ENCODE results near the gene DGKB. TPM values are rescaled to one million over a fixed set of nuclear protein-coding genes. Genes with fewer than 3 reads are reported as not detected.

DGKB gene
- total RNA-seq, 1 experiment from 2014 or later = not detected

DNA sequence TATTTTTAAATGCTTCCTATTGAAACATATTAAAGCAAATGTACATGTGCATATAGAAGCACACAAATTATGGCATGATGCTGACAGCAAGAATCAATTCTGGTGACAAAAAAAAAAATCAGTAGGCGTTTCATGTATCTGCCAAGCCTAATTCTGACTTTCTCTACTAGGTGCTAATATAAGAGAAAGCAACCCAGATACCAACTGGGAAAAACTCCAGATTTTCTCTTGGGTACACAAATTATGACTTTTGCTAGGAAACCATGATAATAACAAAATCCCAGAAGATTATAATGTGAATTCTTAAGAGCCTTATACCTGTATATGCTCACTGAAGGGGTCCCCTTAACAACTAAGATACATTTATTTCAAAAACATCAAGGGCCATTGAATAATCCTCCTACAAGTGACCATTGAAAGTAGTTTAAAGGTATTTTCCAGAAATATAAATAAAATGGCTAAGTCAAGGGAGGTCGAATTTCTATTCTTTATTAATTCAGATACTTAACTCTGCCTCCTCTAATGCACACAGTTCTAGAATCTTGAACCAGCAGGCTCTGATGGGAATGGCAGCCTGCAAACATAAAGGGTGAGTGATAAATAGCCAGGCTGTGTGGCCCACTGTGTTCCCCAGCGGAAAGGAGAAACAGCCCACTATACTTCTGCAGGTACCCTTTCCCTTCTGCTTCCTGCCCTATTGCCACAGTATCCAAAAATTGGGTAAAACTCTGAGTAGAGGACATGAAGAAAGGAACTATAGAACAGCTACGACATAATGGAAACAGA, 84.5 kb downstream of the DGKB start:
- no peak for ATAC-seq
- Histone ChIP-seq H3K4me3 (ENCODE audit: low read depth in 2 of 2, low read length in 2 of 2) (no peak overlapping the region), H3K27ac (ENCODE audit: low read length) (no peak overlapping the region), H3K27me3 (ENCODE audit: control insufficient read depth, insufficient read depth, low read length) (no peaks in the 10 kb centered on the region), H3K4me1 (ENCODE audit: control insufficient read depth, insufficient read depth, low read length) (no peaks in the 10 kb centered on the region), H3K9me3 (ENCODE audit: control insufficient read depth, insufficient read depth, low read depth, low read length) (no peaks in the 10 kb centered on the region), H3K36me3 (ENCODE audit: control insufficient read depth, insufficient read depth, low read length) (no peaks in the 10 kb centered on the region)
- in situ Hi-C loops (cut with HindIII; ENCODE audit: low pct_unique_long_range_greater_than_20kb, low sequenced_read_pairs) = no loop called here
- no TSS peak for BruUV-seq (replicated peaks)
- DNase-seq (ENCODE audit: low read depth, low spot score) = no peak
- CTCF ChIA-PET = no interaction called here
- intact Hi-C loops (cut with micrococcal nuclease; ENCODE audit: unreplicated experiment) = no loop called here
- POLR2A ChIA-PET = no interaction called here
- no peak for TF ChIP-seq SIN3A (IDR thresholded peaks at IDR 0.05; ENCODE audit: borderline replicate concordance, insufficient read depth, low read depth, low read length)
- no peak for TF ChIP-seq CTCF (IDR thresholded peaks at IDR 0.05)
- TF ChIP-seq, protein P1, sequence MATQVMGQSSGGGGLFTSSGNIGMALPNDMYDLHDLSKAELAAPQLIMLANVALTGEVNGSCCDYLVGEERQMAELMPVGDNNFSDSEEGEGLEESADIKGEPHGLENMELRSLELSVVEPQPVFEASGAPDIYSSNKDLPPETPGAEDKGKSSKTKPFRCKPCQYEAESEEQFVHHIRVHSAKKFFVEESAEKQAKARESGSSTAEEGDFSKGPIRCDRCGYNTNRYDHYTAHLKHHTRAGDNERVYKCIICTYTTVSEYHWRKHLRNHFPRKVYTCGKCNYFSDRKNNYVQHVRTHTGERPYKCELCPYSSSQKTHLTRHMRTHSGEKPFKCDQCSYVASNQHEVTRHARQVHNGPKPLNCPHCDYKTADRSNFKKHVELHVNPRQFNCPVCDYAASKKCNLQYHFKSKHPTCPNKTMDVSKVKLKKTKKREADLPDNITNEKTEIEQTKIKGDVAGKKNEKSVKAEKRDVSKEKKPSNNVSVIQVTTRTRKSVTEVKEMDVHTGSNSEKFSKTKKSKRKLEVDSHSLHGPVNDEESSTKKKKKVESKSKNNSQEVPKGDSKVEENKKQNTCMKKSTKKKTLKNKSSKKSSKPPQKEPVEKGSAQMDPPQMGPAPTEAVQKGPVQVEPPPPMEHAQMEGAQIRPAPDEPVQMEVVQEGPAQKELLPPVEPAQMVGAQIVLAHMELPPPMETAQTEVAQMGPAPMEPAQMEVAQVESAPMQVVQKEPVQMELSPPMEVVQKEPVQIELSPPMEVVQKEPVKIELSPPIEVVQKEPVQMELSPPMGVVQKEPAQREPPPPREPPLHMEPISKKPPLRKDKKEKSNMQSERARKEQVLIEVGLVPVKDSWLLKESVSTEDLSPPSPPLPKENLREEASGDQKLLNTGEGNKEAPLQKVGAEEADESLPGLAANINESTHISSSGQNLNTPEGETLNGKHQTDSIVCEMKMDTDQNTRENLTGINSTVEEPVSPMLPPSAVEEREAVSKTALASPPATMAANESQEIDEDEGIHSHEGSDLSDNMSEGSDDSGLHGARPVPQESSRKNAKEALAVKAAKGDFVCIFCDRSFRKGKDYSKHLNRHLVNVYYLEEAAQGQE (IDR thresholded peaks at IDR 0.05; ENCODE audit: insufficient read depth in 1 of 2, low read depth in 2 of 2, low read length in 1 of 2) = no peak
- no peak for TF ChIP-seq POLR2AphosphoS5 (IDR thresholded peaks at IDR 0.05; ENCODE audit: low read depth, low read length)
- TF ChIP-seq TCF7L2 (IDR thresholded peaks at IDR 0.05; ENCODE audit: low read depth, low read length) = no peak

- ATAC-seq = no peak
- no peak overlapping the region for H3K27ac ChIP-seq (ENCODE audit: low read length)
These were observed 95.0 kb downstream of the DGKB start for GRCh38 chr7:14807507-14807906.

More at GRCh38 chr7:14807507-14807906, 95.0 kb downstream of the DGKB start:
- intact Hi-C loops (cut with micrococcal nuclease; ENCODE audit: unreplicated experiment) = no loop called here
- ChIA-PET CTCF (no interaction called here), POLR2A (no interaction called here)
- no TSS peak for BruUV-seq (replicated peaks)
- Histone ChIP-seq H3K4me1 (ENCODE audit: control insufficient read depth, insufficient read depth, low read length) (no peaks in the 10 kb centered on the region), H3K9me3 (ENCODE audit: control insufficient read depth, insufficient read depth, low read depth, low read length) (peaks cover 12% of the 10 kb centered on the region; the same call in 1 of the 2 replicates), H3K4me3 (ENCODE audit: low read depth in 2 of 2, low read length in 2 of 2) (no peak overlapping the region), H3K36me3 (ENCODE audit: control insufficient read depth, insufficient read depth, low read length) (no peaks in the 10 kb centered on the region), H3K27me3 (ENCODE audit: control insufficient read depth, insufficient read depth, low read length) (no peaks in the 10 kb centered on the region)
- no peak for DNase-seq (ENCODE audit: low read depth, low spot score)
- TF ChIP-seq SIN3A (IDR thresholded peaks at IDR 0.05; ENCODE audit: borderline replicate concordance, insufficient read depth, low read depth, low read length) (no peak), TCF7L2 (IDR thresholded peaks at IDR 0.05; ENCODE audit: low read depth, low read length) (no peak), CTCF (IDR thresholded peaks at IDR 0.05) (no peak), POLR2AphosphoS5 (IDR thresholded peaks at IDR 0.05; ENCODE audit: low read depth, low read length) (no peak)
- TF ChIP-seq, protein P1 (IDR thresholded peaks at IDR 0.05; ENCODE audit: insufficient read depth in 1 of 2, low read depth in 2 of 2, low read length in 1 of 2) = no peak
- in situ Hi-C loops (cut with HindIII; ENCODE audit: low pct_unique_long_range_greater_than_20kb, low sequenced_read_pairs) = no loop called here
